K562 (cell line): ENCODE results near the gene HNRNPDL. TPM values are rescaled to one million over a fixed set of nuclear protein-coding genes. Genes with fewer than 3 reads are reported as not detected.

Experiments used
- CBX8 ChIP-seq: fragments of 200-600 bp; sonication (generic); IDR thresholded peaks from 2 replicates; pipeline ENCODE4 v1.6.1; 2012; ENCODE audit warnings: borderline replicate concordance, mixed run types, low read depth, mild to moderate bottlenecking, moderate library complexity, mixed read lengths, low read length, control low read depth, inconsistent platforms; ENCODE audit not compliant: poor library complexity, severe bottlenecking; ENCODE audit errors: extremely low read depth
- KAT8 ChIP-seq: fragments of 450-650 bp; IDR thresholded peaks from 2 replicates; pipeline ENCODE4 v1.6.1; 2016; ENCODE audit warnings: low read depth, mild to moderate bottlenecking
- MXD1 ChIP-seq: fragments of 250-450 bp; sonication (Bioruptor Pico); IDR thresholded peaks from 2 replicates; pipeline ENCODE4 v1.8.0; 2021; ENCODE audit warnings: borderline replicate concordance, mild to moderate bottlenecking, moderate library complexity; ENCODE audit not compliant: poor library complexity, severe bottlenecking
- PATZ1 ChIP-seq: fragments of 250-450 bp; sonication (Bioruptor Pico); IDR thresholded peaks from 2 replicates; pipeline ENCODE4 v1.5.0; 2020; ENCODE audit warnings: mild to moderate bottlenecking, borderline replicate concordance
- RBFOX2 ChIP-seq: fragments of 200-400 bp; formaldehyde crosslinking; IDR thresholded peaks from 2 replicates; pipeline ENCODE4 v1.6.1; 2017; ENCODE audit warnings: low read depth, mild to moderate bottlenecking, low read length, moderate library complexity
- TEAD2 ChIP-seq: fragments of 450-650 bp; IDR thresholded peaks from 2 replicates; pipeline ENCODE4 v1.6.1; 2016; ENCODE audit warnings: missing genetic modification characterization, control low read depth, missing compliant biosample characterization
- THRB ChIP-seq: fragments of 450-650 bp; formaldehyde crosslinking; conservative IDR thresholded peaks from 2 replicates; pipeline ENCODE4 v1.4.0; 2022; ENCODE audit warnings: mild to moderate bottlenecking, missing genetic modification characterization
- ZBTB33 ChIP-seq: sonication (generic); formaldehyde crosslinking; IDR thresholded peaks from 2 replicates; pipeline ENCODE4 v1.8.1; 2023; ENCODE audit warnings: mild to moderate bottlenecking, missing genetic modification reagents
- ZNF174 ChIP-seq: fragments of 250-450 bp; sonication (Bioruptor Pico); IDR thresholded peaks from 2 replicates; pipeline ENCODE4 v1.4.0; 2020; ENCODE audit warnings: mild to moderate bottlenecking
- ZNF212 ChIP-seq: fragments of 450-650 bp; formaldehyde crosslinking; IDR thresholded peaks from 2 replicates; pipeline ENCODE4 v1.4.0; 2020; ENCODE audit warnings: mild to moderate bottlenecking
- ZNF224 ChIP-seq: sonication (generic); formaldehyde crosslinking; IDR thresholded peaks from 2 replicates; pipeline ENCODE4 v1.8.0; 2022; ENCODE audit warnings: mild to moderate bottlenecking, missing genetic modification reagents
- ZNF407 ChIP-seq: fragments of 450-650 bp; IDR thresholded peaks from 2 replicates; pipeline ENCODE4 v1.6.1; 2016; ENCODE audit warnings: low read depth
- polyA plus RNA-seq, 8 experiments: library from polyadenylated mRNA; depleted of rRNA in 4 of 8; stranded (reverse) in 5 of 8; unstranded in 3 of 8; fragments of >200 nt; fragmentation: Nextera tagmentation in 2 of 8; fragmentation: Illumina TruSeq in 1 of 8; extraction: Ambion mirVana in 2 of 8; extraction: Trizol in 1 of 8; gene quantifications; 2 replicates each; pipeline versions ENCODE4 v1.2.1 to v1.2.3, GENCODE V29; 2011 to 2014; ENCODE audit warnings: inconsistent platforms in 1 of 8, missing spikeins in 1 of 8
- total RNA-seq, 7 experiments: library from RNA; depleted of rRNA in 6 of 7; stranded (reverse); fragments of >200 nt in 6 of 7; fragmentation: Illumina TruSeq in 2 of 7; extraction: Trizol in 2 of 7; gene quantifications; 2 replicates each; pipeline versions ENCODE4 v1.2.1 to v1.2.3, GENCODE V29; 2011 to 2021; ENCODE audit warnings: low replicate concordance in 1 of 7

The HNRNPDL gene
- total and polyA plus RNA-seq, 9 of the 15 experiments (the other 6 are each of a cell fraction or from before 2014, with no cell fraction given) = 243 to 652 (median 351) TPM

GRCh38 chr4:82380344-82380743 lies 49.9 kb downstream of the HNRNPDL start (continued):
- no peak for TF ChIP-seq ZNF407
- no peak for TF ChIP-seq ZNF224 (CRISPR knock-in tag)
- no peak for TF ChIP-seq RBFOX2
- no peak for TF ChIP-seq TEAD2 (tag)
- no peak for TF ChIP-seq ZNF212 (CRISPR knock-in tag)
- TF ChIP-seq PATZ1 (CRISPR knock-in tag) = no peak
- no peak for TF ChIP-seq MXD1 (CRISPR knock-in tag)
- TF ChIP-seq ZBTB33 (CRISPR knock-in tag) = no peak
- no peak for TF ChIP-seq CBX8
- TF ChIP-seq KAT8 = no peak
- TF ChIP-seq THRB = no peak
- no peak for TF ChIP-seq ZNF174
